ENCODE data around the gene SLC35A3. TPM values are rescaled to one million over a fixed set of nuclear protein-coding genes. Genes with fewer than 3 reads are reported as not detected.

The SLC35A3 gene
- total and polyA plus RNA-seq, 2 of the 4 experiments (the other 2 are of a cell fraction) = 9.6 to 13.6 TPM

DNA sequence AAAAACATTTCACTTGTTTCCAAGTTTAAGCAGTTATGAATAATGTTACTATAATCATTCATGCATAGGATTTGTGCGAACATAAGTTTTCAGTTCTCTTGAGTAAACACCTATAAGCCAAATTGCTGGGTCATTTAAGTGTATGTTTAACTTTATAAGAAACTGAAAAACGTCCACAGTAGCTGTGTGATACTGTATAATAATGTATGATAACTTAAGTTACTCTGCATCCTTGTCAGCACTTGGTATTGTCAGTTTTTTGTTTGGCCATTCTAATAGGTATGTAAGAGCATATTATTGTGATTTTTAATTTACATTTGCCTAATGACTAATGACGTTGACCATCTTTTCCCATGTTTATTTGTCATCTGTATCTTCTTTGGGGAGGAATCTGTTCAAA lies 14.4 kb upstream of the SLC35A3 start:
- no peaks in the 10 kb centered on the region for H3K9me1 ChIP-seq (ENCODE audit: insufficient read depth, low read length)
- ATAC-seq (ENCODE audit: low read depth) = no peak
- no peak overlapping the region for H3K4me2 ChIP-seq (ENCODE audit: low read depth, low read length)
- no CpG with 5 or more reads among the region's 3 CpGs for WGBS, 2 experiments (ENCODE audit: extremely low coverage in 2 of 2, insufficient read length in 1 of 2)
- no peak overlapping the region for H2BK5ac ChIP-seq (ENCODE audit: low read depth, low read length, poor library complexity, severe bottlenecking)
- H3K27me3 ChIP-seq (ENCODE audit: control insufficient read depth, insufficient read depth, low read length) = no peaks in the 10 kb centered on the region
- H3K23ac ChIP-seq (ENCODE audit: low read depth, low read length) = no peak overlapping the region
- no peak overlapping the region for H3K14ac ChIP-seq (replicated peaks; ENCODE audit: low read depth, low read length)
- no peak overlapping the region for H2BK120ac ChIP-seq (ENCODE audit: low read depth, low read length)
- no peaks in the 10 kb centered on the region for H3K79me1 ChIP-seq (ENCODE audit: low read depth in 1 of 2, low read length in 2 of 2)
- no peak overlapping the region for H2AFZ ChIP-seq (replicated peaks; ENCODE audit: low read length, poor library complexity)
- no peak overlapping the region for H3K9ac ChIP-seq (ENCODE audit: low read depth, low read length)
- H3K4ac ChIP-seq (ENCODE audit: low read depth, low read length) = no peak overlapping the region
- dilution Hi-C loops (cut with HindIII; ENCODE audit: low sequenced_read_pairs, unreplicated experiment) = no loop called here
- POLR2A ChIA-PET (ENCODE audit: unreplicated experiment) = no interaction called here
- no peak overlapping the region for H4K8ac ChIP-seq (ENCODE audit: low read depth in 2 of 2, low read length in 2 of 2)
- no peaks in the 10 kb centered on the region for H3K9me3 ChIP-seq (ENCODE audit: control insufficient read depth, insufficient read depth, low read length)
- no peak for DNase-seq
- no peaks in the 10 kb centered on the region for H4K20me1 ChIP-seq (ENCODE audit: insufficient read depth, low read length)
- H3K4me1 ChIP-seq (ENCODE audit: control insufficient read depth, insufficient read depth, low read length) = no peaks in the 10 kb centered on the region; the same call in 1 of the 2 replicates
- no TSS peak for BruUV-seq (replicated peaks)
- in situ Hi-C loops (cut with MboI; ENCODE audit: low sequenced_read_pairs) = no loop called here
- no peak overlapping the region for H4K91ac ChIP-seq (ENCODE audit: insufficient read depth, low read depth, low read length)
- H2AK5ac ChIP-seq (ENCODE audit: low read depth, low read length) = no peak overlapping the region
- no peak for TF ChIP-seq CTCF (conservative IDR thresholded peaks at IDR 0.05; ENCODE audit: low read depth, low read length)
- no peak for TF ChIP-seq USF2 (IDR thresholded peaks at IDR 0.05; ENCODE audit: low read depth, low read length)
- no peak for TF ChIP-seq MAZ (IDR thresholded peaks at IDR 0.05; ENCODE audit: borderline replicate concordance, low read depth, low read length)
- no peak for TF ChIP-seq CEBPB (IDR thresholded peaks at IDR 0.05; ENCODE audit: low read depth, low read length)
- no peak for TF ChIP-seq NFE2L2 (IDR thresholded peaks at IDR 0.05; ENCODE audit: low read depth, low read length)
- TF ChIP-seq RFX5 (IDR thresholded peaks at IDR 0.05; ENCODE audit: low read depth, low read length) = no peak
- no peak for TF ChIP-seq POLR2A (IDR thresholded peaks at IDR 0.05; ENCODE audit: low read depth, low read length)
- TF ChIP-seq, protein P1, sequence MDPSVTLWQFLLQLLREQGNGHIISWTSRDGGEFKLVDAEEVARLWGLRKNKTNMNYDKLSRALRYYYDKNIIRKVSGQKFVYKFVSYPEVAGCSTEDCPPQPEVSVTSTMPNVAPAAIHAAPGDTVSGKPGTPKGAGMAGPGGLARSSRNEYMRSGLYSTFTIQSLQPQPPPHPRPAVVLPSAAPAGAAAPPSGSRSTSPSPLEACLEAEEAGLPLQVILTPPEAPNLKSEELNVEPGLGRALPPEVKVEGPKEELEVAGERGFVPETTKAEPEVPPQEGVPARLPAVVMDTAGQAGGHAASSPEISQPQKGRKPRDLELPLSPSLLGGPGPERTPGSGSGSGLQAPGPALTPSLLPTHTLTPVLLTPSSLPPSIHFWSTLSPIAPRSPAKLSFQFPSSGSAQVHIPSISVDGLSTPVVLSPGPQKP (IDR thresholded peaks at IDR 0.05; ENCODE audit: borderline replicate concordance, low read depth, low read length) = no peak
- TF ChIP-seq BHLHE40 (IDR thresholded peaks at IDR 0.05; ENCODE audit: low read depth, low read length) = no peak
- H4K5ac ChIP-seq (ENCODE audit: low read depth, low read length) = no peak overlapping the region
- no peak overlapping the region for H3K56ac ChIP-seq (ENCODE audit: extremely low read depth, insufficient read depth, low read length)
- no peak overlapping the region for H2BK20ac ChIP-seq (ENCODE audit: low read depth, low read length)
- H3K4me3 ChIP-seq (ENCODE audit: insufficient read depth, low read depth, low read length) = no peak overlapping the region
- no peak overlapping the region for H3K27ac ChIP-seq (ENCODE audit: insufficient read depth, low read length)
- no peak overlapping the region for H2AK9ac ChIP-seq (replicated peaks; ENCODE audit: low read depth, low read length, poor library complexity)
- no peak overlapping the region for H3K18ac ChIP-seq (ENCODE audit: low read depth, low read length)
- CTCF ChIA-PET = no interaction called here
- no peaks in the 10 kb centered on the region for H3K36me3 ChIP-seq (ENCODE audit: control insufficient read depth, insufficient read depth, low read length)
- intact Hi-C loops (cut with micrococcal nuclease) = no loop called here
- H2BK15ac ChIP-seq (ENCODE audit: low read depth, low read length) = no peak overlapping the region
